Smooth muscle cell (in vitro differentiated cells): Measurements from ENCODE around the gene TNFRSF25. TPM values are rescaled to one million over a fixed set of nuclear protein-coding genes. Genes with fewer than 3 reads are reported as not detected.

Experiments used
- DNase-seq: peaks from one replicate; lab custom pipeline; 2025; ENCODE audit not compliant: unreplicated experiment; lab: John Stamatoyannopoulos, UW
- H2AFZ ChIP-seq: fragments of 200-600 bp; sonication (generic); 2 replicates; pipeline ENCODE4 v1.6.0; 2016; ENCODE audit warnings: antibody characterized with exemption, low read depth, mild to moderate bottlenecking
- H3F3A ChIP-seq: fragments of 200-600 bp; sonication (generic); 2 replicates; pipeline ENCODE4 v1.6.0; 2017; ENCODE audit warnings: antibody characterized with exemption, low read depth
- H3K27ac ChIP-seq: fragments of 200-600 bp; sonication (generic); 2 replicates; pipeline ENCODE4 v1.5.1; 2016; ENCODE audit warnings: low read depth, mild to moderate bottlenecking
- H3K27me3 ChIP-seq: fragments of 200-600 bp; sonication (generic); 2 replicates; pipeline ENCODE4 v1.6.1; 2016; ENCODE audit warnings: low read depth, mild to moderate bottlenecking
- H3K36me3 ChIP-seq: fragments of 200-600 bp; sonication (generic); 2 replicates; pipeline ENCODE4 v1.5.1; 2016; ENCODE audit warnings: low read depth
- H3K4me1 ChIP-seq: fragments of 200-600 bp; sonication (generic); 2 replicates; pipeline ENCODE4 v1.5.1; 2016; ENCODE audit warnings: low read depth
- H3K4me2 ChIP-seq: fragments of 200-600 bp; sonication (generic); 2 replicates; pipeline ENCODE4 v1.6.0; 2016; ENCODE audit warnings: mild to moderate bottlenecking
- H3K4me3 ChIP-seq: fragments of 200-600 bp; sonication (generic); 2 replicates; pipeline ENCODE4 v1.5.1; 2016; ENCODE audit warnings: mild to moderate bottlenecking
- H3K79me2 ChIP-seq: fragments of 200-600 bp; sonication (generic); 2 replicates; pipeline ENCODE4 v1.6.0; 2016; ENCODE audit warnings: low read depth, mild to moderate bottlenecking
- H3K9ac ChIP-seq: fragments of 200-600 bp; sonication (generic); 2 replicates; pipeline ENCODE4 v1.6.0; 2016; ENCODE audit warnings: low read depth
- H3K9me3 ChIP-seq: fragments of 200-600 bp; sonication (generic); replicated peaks from 2 replicates; pipeline ENCODE4 v1.5.1; 2016; ENCODE audit warnings: low read depth
- H4K20me1 ChIP-seq: fragments of 200-600 bp; sonication (generic); 2 replicates; pipeline ENCODE4 v1.6.0; 2016; ENCODE audit warnings: low read depth
- CTCF ChIP-seq: fragments of 200-600 bp; sonication (generic); IDR thresholded peaks from 2 replicates; pipeline ENCODE4 v1.5.1; 2017; ENCODE audit warnings: borderline replicate concordance, mild to moderate bottlenecking, antibody characterized with exemption; ENCODE audit not compliant: insufficient read depth, poor library complexity, severe bottlenecking
- WGBS: methylation state at CpG from one replicate; pipeline ENCODE4 v1.1.7; 2016; ENCODE audit warnings: low lambda C conversion rate; 5-methylcytosine and 5-hydroxymethylcytosine counted together
- polyA plus RNA-seq: library from polyadenylated mRNA; unstranded; fragments of >200 nt; fragmentation: Nextera tagmentation; extraction: Ambion mirVana; gene quantifications from 2 replicates; pipeline ENCODE4 v1.2.1, GENCODE V29; 2016
- total RNA-seq: library from RNA; depleted of rRNA; stranded (reverse); fragments of >200 nt; gene quantifications from 2 replicates; pipeline ENCODE4 v1.2.3, GENCODE V29; 2014

TNFRSF25 gene
- total and polyA plus RNA-seq, 2 experiments from 2014 or later = 10.1 to 19.8 TPM

- no peaks in the 10 kb centered on the region for H3K9me3 ChIP-seq
- peaks cover 15% of the 10 kb centered on the region for H4K20me1 ChIP-seq
- peaks cover 10% of the 10 kb centered on the region for H3K27me3 ChIP-seq
- peaks cover 8% of the 10 kb centered on the region for H3F3A ChIP-seq
- peaks cover 11% of the 10 kb centered on the region for H3K4me1 ChIP-seq
- no peaks in the 10 kb centered on the region for H3K36me3 ChIP-seq
- no peak overlapping the region for H3K9ac ChIP-seq
- H3K27ac ChIP-seq = no peak overlapping the region
- H3K79me2 ChIP-seq = peaks cover 2% of the 10 kb centered on the region
- 83% methylated on average over 9 of the region's 9 CpGs for WGBS
- no peak for DNase-seq
- peak overlapping the region; percentile 100 for H3K4me2 ChIP-seq
- H2AFZ ChIP-seq = no peak overlapping the region
- TF ChIP-seq CTCF = no peak
- H3K4me3 ChIP-seq = peak overlapping the region; percentile 68
Observed at GRCh38 chr1:6489383-6489765, 23.4 kb upstream of the TNFRSF25 start.

GRCh38 chr1:6488602-6489382 lies 22.8 kb upstream of the TNFRSF25 start:
- Histone ChIP-seq H3K27me3 (peaks cover 10% of the 10 kb centered on the region), H3F3A (peaks cover 8% of the 10 kb centered on the region), H3K4me3 (no peak overlapping the region), H3K79me2 (peaks cover 2% of the 10 kb centered on the region), H4K20me1 (peaks cover 15% of the 10 kb centered on the region), H3K27ac (peak overlapping the region; percentile 52), H3K9me3 (no peaks in the 10 kb centered on the region), H3K36me3 (no peaks in the 10 kb centered on the region), H3K4me1 (peaks cover 11% of the 10 kb centered on the region), H3K9ac (no peak overlapping the region), H3K4me2 (peak overlapping the region; percentile 100), H2AFZ (no peak overlapping the region)
- WGBS = 81% methylated on average over 10 of the region's 13 CpGs
- no peak for TF ChIP-seq CTCF
- no peak for DNase-seq

DNA sequence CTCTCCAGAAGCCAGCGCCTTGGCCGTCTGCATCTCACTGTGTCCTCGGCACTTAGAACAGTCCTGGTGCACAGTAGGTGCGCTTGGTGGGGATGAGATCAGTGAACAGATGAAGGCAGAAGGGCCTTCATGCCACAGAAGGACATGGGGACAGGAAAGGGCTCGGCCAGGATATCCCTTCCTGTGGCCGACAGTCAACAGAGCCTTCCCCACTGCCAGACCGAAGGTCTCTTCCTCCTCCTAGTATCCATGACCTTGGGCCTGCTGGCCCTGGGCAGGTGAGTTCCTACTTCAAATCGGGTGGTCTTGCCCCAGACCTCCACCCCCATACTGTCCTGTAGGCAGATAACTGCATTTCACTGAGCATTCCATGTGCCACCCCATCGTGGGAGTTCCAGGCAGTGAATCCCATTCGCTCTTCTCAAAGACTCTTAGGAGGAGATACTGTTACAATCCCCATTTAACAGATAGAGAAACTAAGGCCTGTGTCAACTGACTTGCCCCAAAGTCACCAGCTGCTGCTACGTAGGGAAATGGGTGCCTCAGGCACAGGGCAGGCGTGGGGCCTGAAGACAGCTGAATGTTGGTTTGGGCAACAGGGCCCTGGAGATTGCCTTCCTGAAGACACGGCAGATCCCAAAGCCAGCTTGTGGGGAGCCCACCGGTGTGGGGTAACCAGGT lies 22.0 kb upstream of the TNFRSF25 start:
- H3K79me2 ChIP-seq = peaks cover 2% of the 10 kb centered on the region
- H3F3A ChIP-seq = peaks cover 8% of the 10 kb centered on the region
- H4K20me1 ChIP-seq = peaks cover 20% of the 10 kb centered on the region
- H3K9ac ChIP-seq = no peak overlapping the region
- no peaks in the 10 kb centered on the region for H3K9me3 ChIP-seq
- H3K4me2 ChIP-seq = no peak overlapping the region
- peaks cover 11% of the 10 kb centered on the region for H3K4me1 ChIP-seq
- DNase-seq = no peak
- H3K27ac ChIP-seq = no peak overlapping the region
- peaks cover 10% of the 10 kb centered on the region for H3K27me3 ChIP-seq
- 94% methylated on average over 14 of the region's 14 CpGs for WGBS
- no peak for TF ChIP-seq CTCF
- no peak overlapping the region for H2AFZ ChIP-seq
- H3K4me3 ChIP-seq = no peak overlapping the region
- no peaks in the 10 kb centered on the region for H3K36me3 ChIP-seq
